Upper lobe of left lung (tissue), 4 donors: ENCODE data around the gene RABGAP1.

Source experiments
- CTCF ChIP-seq, 6 experiments: fragments of 450-650 bp in 4 of 6; fragments of 200-600 bp in 2 of 6; sonication (generic) in 2 of 6; IDR thresholded peaks; one replicate each; pipeline ENCODE4 v1.5.1; 2016 to 2019; ENCODE audit warnings: antibody characterized with exemption in 6 of 6
- EP300 ChIP-seq, 4 donors: sonication (generic); formaldehyde crosslinking; IDR thresholded peaks; one replicate each; pipeline ENCODE4 v1.5.1; 2017; ENCODE audit warnings: antibody characterized with exemption in 4 of 4, control low read depth in 2 of 4
- POLR2A ChIP-seq, 4 donors: fragments of 450-650 bp; IDR thresholded peaks; one replicate each; pipeline ENCODE4 v1.5.1; 2016 to 2017; ENCODE audit warnings: antibody characterized with exemption in 4 of 4, mild to moderate bottlenecking in 2 of 4
- POLR2AphosphoS5 ChIP-seq, 2 donors: sonication (generic); formaldehyde crosslinking; IDR thresholded peaks; one replicate each; pipeline ENCODE4 v1.5.1; 2017; ENCODE audit warnings: antibody characterized with exemption in 2 of 2

- TF ChIP-seq CTCF (IDR thresholded peaks at IDR 0.05) (no peak), POLR2A (IDR thresholded peaks at IDR 0.05) (no peak), POLR2AphosphoS5 (IDR thresholded peaks at IDR 0.05) (no peak), EP300 (IDR thresholded peaks at IDR 0.05) (no peak)
Observed at GRCh38 chr9:122949696-122950095, 8.9 kb downstream of the RABGAP1 start.
